Tibial artery (tissue), 4 donors: ENCODE data around the gene KNL1.
A peak's percentile ranks its signal among the peaks of the same experiment; 100 is the strongest.

Experiments
- DNase-seq, 2 donors: peaks; one replicate each; pipeline ENCODE4 v3.0.0-alpha.2; 2019
- H3K27ac ChIP-seq, 2 donors: fragments of 200-600 bp; sonication (generic) in 1 of 2; 1 replicate in 1 of 2; 2 replicates in 1 of 2; pipeline ENCODE4 v1.5.1; 2018 to 2019; ENCODE audit warnings: mild to moderate bottlenecking in 1 of 2
- H3K27me3 ChIP-seq, 2 donors: fragments of 200-600 bp; sonication (generic) in 1 of 2; one replicate each; pipeline versions ENCODE4 v1.5.1 to v1.6.0; 2016 to 2019
- H3K36me3 ChIP-seq, 3 donors: fragments of 200-600 bp; sonication (generic) in 2 of 3; one replicate each; pipeline ENCODE4 v1.5.1; 2016 to 2019; ENCODE audit warnings: mild to moderate bottlenecking in 2 of 3
- H3K4me1 ChIP-seq, 4 donors: fragments of 200-600 bp; sonication (generic) in 2 of 4; 1 replicate in 3 of 4; 2 replicates in 1 of 4; pipeline ENCODE4 v1.5.1; 2016 to 2019
- H3K4me3 ChIP-seq, 2 donors: fragments of 200-600 bp; sonication (generic) in 1 of 2; 1 replicate in 1 of 2; 2 replicates in 1 of 2; pipeline ENCODE4 v1.5.1; 2018 to 2019; ENCODE audit warnings: mild to moderate bottlenecking in 2 of 2
- H3K9me3 ChIP-seq, 3 donors: fragments of 200-600 bp; sonication (generic) in 1 of 3; one replicate each; pipeline ENCODE4 v1.5.1; 2016 to 2019
- CTCF ChIP-seq, 2 experiments: fragments of 200-600 bp in 1 of 2; fragments of 450-650 bp in 1 of 2; IDR thresholded peaks; one replicate each; pipeline ENCODE4 v1.5.1; 2017 to 2019; ENCODE audit warnings: antibody characterized with exemption in 2 of 2, mild to moderate bottlenecking in 1 of 2, moderate library complexity in 1 of 2
- intact Hi-C: fragments of 100-400 bp; cut with DNase I; formaldehyde crosslinking; loops from one replicate; pipeline ENCODE4 v1.15.0; 2023; ENCODE audit warnings: low total_unique reads

Gene KNL1

GRCh38 chr15:40595773-40596172, 1.7 kb downstream of the KNL1 start:
- intact Hi-C loops: no loop called here
- no peak for DNase-seq
- no peak for TF ChIP-seq CTCF (IDR thresholded peaks at IDR 0.05)

GRCh38 chr15:40597024-40597423, 3.0 kb downstream of the KNL1 start:
- Histone ChIP-seq H3K27ac (no peak overlapping the region), H3K36me3 (no peaks in the 10 kb centered on the region), H3K9me3 (no peaks in the 10 kb centered on the region), H3K27me3 (no peaks in the 10 kb centered on the region), H3K4me3 (no peak overlapping the region), H3K4me1 (peaks cover 0 to 10% (median 7%) of the 10 kb centered on the region in 4 donors)
- intact Hi-C loops: no loop called here
- no peak for DNase-seq
- no peak for TF ChIP-seq CTCF (IDR thresholded peaks at IDR 0.05)

More at GRCh38 chr15:40595773-40596172, 1.7 kb downstream of the KNL1 start:
- Histone ChIP-seq H3K9me3 (no peaks in the 10 kb centered on the region), H3K27me3 (no peaks in the 10 kb centered on the region), H3K4me3 (no peak overlapping the region), H3K4me1 (peaks cover 0 to 10% (median 7%) of the 10 kb centered on the region in 4 donors), H3K36me3 (no peaks in the 10 kb centered on the region), H3K27ac (no peak overlapping the region)

GRCh38 chr15:40598126-40598525, 4.1 kb downstream of the KNL1 start:
- Histone ChIP-seq H3K36me3 (no peaks in the 10 kb centered on the region), H3K4me3 (no peak overlapping the region), H3K27ac (no peak overlapping the region), H3K27me3 (no peaks in the 10 kb centered on the region), H3K4me1 (peaks cover 0 to 10% (median 7%) of the 10 kb centered on the region in 4 donors), H3K9me3 (no peaks in the 10 kb centered on the region)
- intact Hi-C loops: no loop called here
- DNase-seq: no peak
- TF ChIP-seq CTCF (IDR thresholded peaks at IDR 0.05): no peak

GRCh38 chr15:40598672-40599071, 4.6 kb downstream of the KNL1 start:
- no peak for TF ChIP-seq CTCF (IDR thresholded peaks at IDR 0.05)
- intact Hi-C loops: no loop called here
- H3K36me3 ChIP-seq: no peaks in the 10 kb centered on the region
- H3K4me3 ChIP-seq: no peak overlapping the region
- no peaks in the 10 kb centered on the region for H3K9me3 ChIP-seq
- peaks cover 0 to 10% (median 7%) of the 10 kb centered on the region in 4 donors for H3K4me1 ChIP-seq
- DNase-seq: no peak
- no peak overlapping the region for H3K27ac ChIP-seq
- H3K27me3 ChIP-seq: no peaks in the 10 kb centered on the region

GRCh38 chr15:40600956-40601355, 6.9 kb downstream of the KNL1 start:
- H3K4me3 ChIP-seq: no peak overlapping the region
- no peak overlapping the region for H3K27ac ChIP-seq
- intact Hi-C loops: no loop called here
- no peaks in the 10 kb centered on the region for H3K27me3 ChIP-seq
- no peak for TF ChIP-seq CTCF (IDR thresholded peaks at IDR 0.05)
- DNase-seq: peak in 1 of 2 donors; percentile 46
- H3K36me3 ChIP-seq: no peaks in the 10 kb centered on the region
- H3K9me3 ChIP-seq: no peaks in the 10 kb centered on the region
- no peaks in the 10 kb centered on the region for H3K4me1 ChIP-seq

GRCh38 chr15:40603935-40604334, 9.9 kb downstream of the KNL1 start:
- H3K9me3 ChIP-seq: no peaks in the 10 kb centered on the region
- no peaks in the 10 kb centered on the region for H3K36me3 ChIP-seq
- intact Hi-C loops: no loop called here
- no peak for DNase-seq
- H3K27me3 ChIP-seq: no peaks in the 10 kb centered on the region
- H3K27ac ChIP-seq: no peak overlapping the region
- no peaks in the 10 kb centered on the region for H3K4me1 ChIP-seq
- no peak for TF ChIP-seq CTCF (IDR thresholded peaks at IDR 0.05)
- H3K4me3 ChIP-seq: no peak overlapping the region
